CD4-positive, alpha-beta T cell treated with Interleukin-6 at 100 ng/mL for 8 hours (primary cell): Measurements from ENCODE around the gene SERTAD1.

Experiments used
- DNase-seq: peaks from one replicate; pipeline ENCODE4 v3.0.0-alpha.2; 2020; ENCODE audit warnings: mixed read lengths, low spot score

Gene SERTAD1

GRCh38 chr19:40400559-40400958, 25.2 kb downstream of the SERTAD1 start:
- no peak for DNase-seq

- DNase-seq: peak; percentile 71
Observed at GRCh38 chr19:40398417-40399131, 27.2 kb downstream of the SERTAD1 start.

GRCh38 chr19:40397568-40397906, 28.3 kb downstream of the SERTAD1 start:
- no peak for DNase-seq

GRCh38 chr19:40396886-40397567, 28.8 kb downstream of the SERTAD1 start:
- no peak for DNase-seq

GRCh38 chr19:40395956-40396355, 29.8 kb downstream of the SERTAD1 start:
- no peak for DNase-seq

- DNase-seq: no peak
Observed at GRCh38 chr19:40394816-40395210, 31.0 kb downstream of the SERTAD1 start.

GRCh38 chr19:40393894-40394815, 31.6 kb downstream of the SERTAD1 start:
- DNase-seq: no peak

- DNase-seq: no peak
Observed at GRCh38 chr19:40392894-40393517, 32.8 kb downstream of the SERTAD1 start.

GRCh38 chr19:40392123-40392522, 33.7 kb downstream of the SERTAD1 start:
- DNase-seq: no peak

- DNase-seq: no peak
Observed at GRCh38 chr19:40390084-40390742, 35.6 kb downstream of the SERTAD1 start, which contains the start of gene HIPK4. Gene HIPK4, minus strand, starts transcription at chr19:40390181. Its CDS starts 279 bp downstream, at chr19:40389902.

- DNase-seq: no peak
Observed at GRCh38 chr19:40389404-40390083, 36.2 kb downstream of the SERTAD1 start.

GRCh38 chr19:40388481-40388880, 37.3 kb downstream of the SERTAD1 start:
- no peak for DNase-seq

- DNase-seq: no peak
Observed at GRCh38 chr19:40387155-40387554, 38.6 kb downstream of the SERTAD1 start.

- no peak for DNase-seq
Observed at GRCh38 chr19:40383668-40384248, 42.0 kb downstream of the SERTAD1 start.

GRCh38 chr19:40381321-40381720, 44.5 kb downstream of the SERTAD1 start:
- no peak for DNase-seq

- no peak for DNase-seq
Observed at GRCh38 chr19:40380199-40381037, 45.4 kb downstream of the SERTAD1 start.

GRCh38 chr19:40379446-40380198, 46.2 kb downstream of the SERTAD1 start:
- DNase-seq: no peak

- no peak for DNase-seq
Observed at GRCh38 chr19:40378509-40378908, 47.3 kb downstream of the SERTAD1 start.

GRCh38 chr19:40377876-40378385, 47.9 kb downstream of the SERTAD1 start:
- no peak for DNase-seq
